HG03280 (cell line): ENCODE measurements around the gene CIAO2B.
"Not testable (repeated sequence)": the region's sequence is repeated elsewhere in the genome, so short reads cannot be mapped to it uniquely, and the experiment has no call there.

Experiments used
- ATAC-seq: cut with Tn5 transposase; IDR thresholded peaks from one replicate; pipeline ENCODE4 v1.9.1; 2021; ENCODE audit warnings: mild to moderate bottlenecking, moderate library complexity; ENCODE audit not compliant: unreplicated experiment

The CIAO2B gene

GRCh38 chr16:66956154-66956457 is 21.9 kb upstream of the CIAO2B start:
- not testable (repeated sequence) for ATAC-seq

- not testable (repeated sequence) for ATAC-seq
These were observed 21.4 kb upstream of the CIAO2B start for GRCh38 chr16:66955363-66956153.

GRCh38 chr16:66954097-66954659 is 20.0 kb upstream of the CIAO2B start:
- peak; percentile 56 for ATAC-seq

GRCh38 chr16:66953462-66954096 is 19.4 kb upstream of the CIAO2B start:
- ATAC-seq, result no peak

GRCh38 chr16:66952430-66953110 is 18.4 kb upstream of the CIAO2B start:
- no peak for ATAC-seq

- no peak for ATAC-seq
These were observed 17.0 kb upstream of the CIAO2B start for GRCh38 chr16:66950971-66951790.

- ATAC-seq, result no peak
These were observed 16.2 kb upstream of the CIAO2B start for GRCh38 chr16:66950437-66950836.

GRCh38 chr16:66949472-66949871 is 15.3 kb upstream of the CIAO2B start:
- ATAC-seq, result no peak

GRCh38 chr16:66948837-66949225 is 14.6 kb upstream of the CIAO2B start:
- ATAC-seq, result no peak

GRCh38 chr16:66948134-66948836 is 14.1 kb upstream of the CIAO2B start:
- ATAC-seq, result no peak

- ATAC-seq, result peak; percentile 65
These were observed 13.3 kb upstream of the CIAO2B start for GRCh38 chr16:66947302-66948065.

GRCh38 chr16:66946974-66947301 is 12.7 kb upstream of the CIAO2B start:
- no peak for ATAC-seq

- ATAC-seq, result no peak
These were observed 12.3 kb upstream of the CIAO2B start for GRCh38 chr16:66946541-66946940.

- no peak for ATAC-seq
These were observed 11.7 kb upstream of the CIAO2B start for GRCh38 chr16:66945939-66946338.

- not testable (repeated sequence) for ATAC-seq
These were observed 10.8 kb upstream of the CIAO2B start for GRCh38 chr16:66944971-66945370.

- ATAC-seq, result no peak
These were observed 9.8 kb upstream of the CIAO2B start for GRCh38 chr16:66944054-66944441.

GRCh38 chr16:66943426-66944053 is 9.3 kb upstream of the CIAO2B start:
- ATAC-seq, result no peak

- no peak for ATAC-seq
These were observed 8.8 kb upstream of the CIAO2B start for GRCh38 chr16:66942981-66943380.

- ATAC-seq, result no peak
These were observed 6.0 kb upstream of the CIAO2B start for GRCh38 chr16:66940236-66940635.
